NCI-H526 treated with DMSO at 0.1 percent for 48 hours (cell line): ENCODE results near the gene TRAPPC12.
"Not testable (repeated sequence)": the region's sequence is repeated elsewhere in the genome, so short reads cannot be mapped to it uniquely, and the experiment has no call there.

Experiments
- DNase-seq: peaks from one replicate; lab custom pipeline; 2025; lab: John Stamatoyannopoulos, UW

Gene TRAPPC12

DNA sequence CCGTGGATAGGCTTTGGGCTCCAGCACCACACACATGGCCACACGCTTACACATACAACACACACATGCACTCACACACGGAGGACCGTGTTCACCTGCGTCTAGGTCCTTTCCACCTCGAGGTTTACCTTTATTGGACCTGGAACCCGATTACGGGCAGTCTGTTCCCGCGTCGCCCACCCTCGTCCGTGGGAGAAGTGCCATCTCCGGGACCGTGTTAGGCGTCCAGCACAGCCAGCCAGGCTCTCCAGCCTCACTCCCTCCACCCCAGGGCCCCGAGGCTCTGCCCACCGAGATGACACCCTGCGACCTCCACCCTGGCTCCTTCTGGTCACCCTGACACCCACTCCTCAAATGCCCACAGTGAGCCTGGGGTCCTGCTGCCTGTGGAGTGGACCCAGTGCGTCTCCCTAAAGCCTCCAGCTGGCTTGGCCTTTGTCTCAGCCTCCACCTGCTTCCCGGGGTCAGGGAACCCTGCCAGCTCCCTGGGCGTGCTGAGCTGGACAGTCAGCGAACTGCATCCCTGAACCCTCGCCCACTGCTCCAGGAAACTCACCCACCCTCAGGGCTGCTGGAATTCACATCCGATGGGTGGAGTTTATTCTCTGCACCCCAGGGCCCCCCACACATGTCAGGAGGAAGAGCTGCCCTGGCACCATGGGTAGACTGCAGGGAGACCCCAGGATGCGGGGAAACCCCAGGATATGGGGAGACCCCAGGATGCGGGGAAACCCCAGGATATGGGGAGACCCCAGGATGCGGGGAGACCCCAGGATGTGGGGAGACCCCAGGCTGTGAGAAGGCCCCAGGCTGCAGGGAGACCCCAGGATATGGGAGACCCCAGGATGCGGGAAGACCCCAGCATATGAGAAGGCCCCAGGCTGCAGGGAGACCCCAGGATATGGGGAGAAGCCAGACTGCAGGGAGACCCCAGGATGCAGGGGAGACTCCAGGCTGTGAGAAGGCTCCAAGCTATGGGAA lies 106.8 kb downstream of the TRAPPC12 start:
- DNase-seq = no peak

DNA sequence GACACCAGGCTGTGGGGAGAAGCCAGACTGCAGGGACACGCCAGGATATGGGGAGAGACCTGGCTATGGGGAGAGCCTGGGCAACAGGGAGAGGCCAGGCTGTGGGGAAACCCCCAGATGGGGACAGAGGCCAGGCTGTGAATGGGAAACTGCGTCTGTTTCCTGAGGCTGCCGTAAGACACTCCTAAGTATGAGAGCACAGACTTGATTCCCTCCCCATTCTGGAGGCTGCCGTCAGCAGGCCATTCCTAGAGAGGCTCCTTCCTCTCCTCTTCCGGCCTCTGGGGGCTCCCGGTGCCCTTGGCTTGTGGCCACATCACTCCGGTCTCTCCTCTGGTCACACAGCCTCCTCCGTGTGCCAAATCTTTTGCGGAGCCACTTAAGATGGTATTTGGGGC lies 107.5 kb downstream of the TRAPPC12 start:
- no peak for DNase-seq

DNA sequence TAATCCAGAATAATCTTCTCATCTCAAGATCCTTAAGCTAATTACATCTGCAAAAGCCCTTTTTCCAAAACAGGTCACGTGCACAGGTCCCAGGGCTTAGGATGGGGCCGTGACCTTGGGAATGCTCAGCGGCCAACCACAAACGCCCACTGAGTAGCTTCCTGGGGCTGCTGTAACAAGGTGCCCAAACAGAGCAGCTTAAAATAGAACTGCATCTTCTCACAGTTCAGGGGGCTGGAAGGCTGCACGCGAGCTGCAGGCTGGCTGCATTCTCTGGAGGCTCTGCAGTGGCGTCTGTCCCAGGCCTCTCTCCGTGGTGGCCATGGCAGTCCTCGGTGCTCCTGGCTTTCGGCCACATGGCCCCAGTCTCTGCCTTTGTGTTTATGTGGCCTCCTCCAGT lies 107.9 kb downstream of the TRAPPC12 start:
- DNase-seq = no peak

DNA sequence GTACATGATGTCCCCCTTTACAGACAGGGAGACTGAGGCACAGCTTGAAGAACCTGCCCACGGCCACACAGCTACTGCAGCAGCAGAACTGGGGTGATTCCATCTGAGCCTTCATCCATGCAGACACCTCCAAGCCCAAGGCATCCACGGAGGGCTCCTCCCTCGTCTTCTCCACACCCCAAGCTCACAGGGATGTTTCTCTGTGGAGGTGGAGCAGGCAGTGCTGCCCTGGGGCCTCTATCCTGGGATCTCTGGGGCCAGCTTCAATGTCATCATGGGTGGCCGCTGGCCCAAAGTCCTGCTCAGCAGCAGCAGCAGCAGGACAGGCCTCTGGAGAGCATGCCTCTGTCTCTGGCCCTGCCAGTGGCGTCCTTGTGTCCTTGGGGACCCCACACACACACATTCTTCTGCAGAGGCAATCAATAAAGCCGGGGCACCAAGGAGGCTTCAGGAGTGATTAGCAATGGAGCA lies 108.6 kb downstream of the TRAPPC12 start:
- DNase-seq = no peak

DNA sequence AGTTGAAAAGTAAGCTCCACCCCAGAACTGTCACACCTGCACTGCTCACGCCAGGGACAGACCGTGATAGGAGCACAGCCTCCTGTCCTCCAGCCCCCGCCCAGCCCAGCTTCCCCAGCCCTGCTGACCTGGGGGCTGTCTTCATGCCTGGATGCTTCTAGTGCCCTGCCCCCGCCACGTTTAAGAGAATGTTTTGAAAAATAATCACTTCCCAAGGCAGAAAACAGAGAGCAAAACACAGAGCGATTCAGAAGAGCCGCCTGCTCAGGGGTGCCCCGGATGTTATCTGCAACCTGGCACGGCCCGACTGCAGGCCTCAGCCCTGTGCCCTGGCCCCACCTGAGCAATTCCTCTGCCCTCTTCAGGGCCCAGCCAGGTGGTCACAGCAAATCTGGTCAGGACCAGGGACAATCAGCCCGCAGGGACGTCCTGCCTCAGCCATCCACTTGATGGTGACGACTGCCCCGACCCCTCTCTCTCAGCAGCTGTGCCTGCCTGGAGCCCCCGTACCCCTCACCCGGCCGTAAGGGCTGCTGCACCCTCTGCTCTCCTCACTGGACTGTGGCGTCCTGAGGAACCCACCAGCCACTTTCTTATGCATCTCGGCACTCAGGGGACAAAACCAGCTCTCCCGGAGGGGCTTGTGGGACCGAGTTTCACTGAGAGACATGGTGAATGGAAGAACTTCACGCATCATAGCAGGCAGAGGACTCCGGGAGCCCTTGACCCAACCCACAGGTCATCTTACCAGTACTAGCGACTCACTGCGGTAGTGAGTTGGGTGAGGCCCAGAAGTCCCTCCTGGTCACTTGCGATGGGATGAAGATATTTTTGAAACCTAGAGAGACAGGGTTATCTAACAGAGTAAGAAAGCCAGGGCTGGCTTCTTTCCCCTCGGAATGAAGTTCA lies 109.6 kb downstream of the TRAPPC12 start:
- no peak for DNase-seq

DNA sequence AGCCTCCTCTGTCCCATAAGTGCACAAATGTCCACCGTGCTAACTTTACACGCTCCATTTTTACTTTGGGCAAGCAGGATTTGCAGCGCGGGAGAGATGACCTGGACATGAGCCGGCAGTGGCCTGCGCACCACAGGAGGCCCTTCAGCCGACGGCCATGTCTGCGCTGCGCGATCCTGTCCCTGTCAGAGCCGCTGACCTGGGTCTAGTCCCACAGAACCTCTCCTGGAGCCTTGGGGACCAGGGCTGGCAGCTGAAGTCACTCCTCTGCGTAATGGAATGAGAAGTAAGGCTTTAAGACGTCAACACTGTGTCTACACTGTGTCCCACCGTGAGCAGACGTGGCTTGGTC lies 110.2 kb downstream of the TRAPPC12 start:
- DNase-seq = no peak

DNA sequence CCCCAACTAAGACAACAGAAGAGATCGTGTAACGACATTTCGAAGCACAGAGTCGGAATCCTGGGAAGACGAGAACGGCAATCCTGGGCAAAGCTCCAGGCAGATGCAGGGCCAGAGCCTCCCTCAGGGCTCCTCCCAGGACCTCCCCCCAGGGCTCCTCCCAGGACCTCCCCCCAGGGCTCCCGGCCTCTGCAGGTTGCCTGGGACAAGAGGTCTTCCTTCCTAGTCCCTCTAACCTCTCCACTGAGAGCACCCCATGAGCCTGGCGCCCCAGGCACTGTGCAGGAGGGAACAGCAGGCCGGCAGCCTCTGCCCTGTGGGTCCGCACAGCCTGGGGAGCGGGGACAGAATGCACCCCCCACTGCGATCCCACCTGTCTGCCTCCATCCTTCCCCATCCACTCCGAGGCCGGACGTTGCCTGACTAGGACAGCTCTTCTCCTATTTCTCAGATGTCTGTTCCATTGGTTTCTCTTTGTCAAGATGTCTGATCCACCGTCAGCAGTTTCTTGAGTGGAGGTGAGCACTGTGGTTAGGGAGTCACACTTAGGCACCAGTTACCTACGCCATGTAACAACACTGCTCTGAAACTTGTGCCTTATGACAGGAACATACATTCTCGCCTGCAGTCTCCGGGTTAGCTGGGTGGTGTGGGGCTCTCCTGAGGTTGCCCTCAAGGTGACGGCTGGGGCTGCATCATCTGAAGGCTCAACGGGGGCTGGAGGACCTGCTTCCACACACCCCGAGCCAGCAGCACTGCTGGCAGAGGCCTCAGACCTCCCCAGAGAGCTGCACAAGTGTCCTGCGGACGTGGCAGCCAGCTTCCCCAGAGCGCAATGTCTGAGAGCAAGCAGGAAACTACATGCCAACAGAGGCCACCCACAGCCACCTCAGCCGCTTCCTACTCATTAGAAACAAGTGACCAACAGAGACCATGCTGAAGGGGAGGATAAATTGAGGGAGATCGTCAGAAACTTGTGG lies 111.0 kb downstream of the TRAPPC12 start:
- no peak for DNase-seq

DNA sequence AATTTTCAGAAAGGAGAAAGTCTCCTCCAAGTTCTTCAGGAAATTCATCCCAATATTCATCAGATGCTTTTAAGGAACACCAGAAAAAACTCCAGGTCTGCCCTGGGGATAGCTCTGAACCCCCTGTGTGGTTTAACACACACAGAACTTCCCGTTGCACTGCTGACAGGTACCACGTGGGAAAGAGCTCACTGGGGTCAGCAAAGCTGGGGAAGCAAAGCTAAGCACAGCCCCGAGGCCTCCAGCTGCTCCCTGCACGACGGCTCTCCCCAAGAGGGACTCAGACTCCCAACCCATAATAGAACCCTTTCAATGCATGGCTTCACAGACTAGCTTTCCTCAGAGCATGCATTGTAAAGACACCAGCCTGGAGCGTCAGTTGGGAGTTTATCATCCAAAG lies 111.8 kb downstream of the TRAPPC12 start:
- no peak for DNase-seq

DNA sequence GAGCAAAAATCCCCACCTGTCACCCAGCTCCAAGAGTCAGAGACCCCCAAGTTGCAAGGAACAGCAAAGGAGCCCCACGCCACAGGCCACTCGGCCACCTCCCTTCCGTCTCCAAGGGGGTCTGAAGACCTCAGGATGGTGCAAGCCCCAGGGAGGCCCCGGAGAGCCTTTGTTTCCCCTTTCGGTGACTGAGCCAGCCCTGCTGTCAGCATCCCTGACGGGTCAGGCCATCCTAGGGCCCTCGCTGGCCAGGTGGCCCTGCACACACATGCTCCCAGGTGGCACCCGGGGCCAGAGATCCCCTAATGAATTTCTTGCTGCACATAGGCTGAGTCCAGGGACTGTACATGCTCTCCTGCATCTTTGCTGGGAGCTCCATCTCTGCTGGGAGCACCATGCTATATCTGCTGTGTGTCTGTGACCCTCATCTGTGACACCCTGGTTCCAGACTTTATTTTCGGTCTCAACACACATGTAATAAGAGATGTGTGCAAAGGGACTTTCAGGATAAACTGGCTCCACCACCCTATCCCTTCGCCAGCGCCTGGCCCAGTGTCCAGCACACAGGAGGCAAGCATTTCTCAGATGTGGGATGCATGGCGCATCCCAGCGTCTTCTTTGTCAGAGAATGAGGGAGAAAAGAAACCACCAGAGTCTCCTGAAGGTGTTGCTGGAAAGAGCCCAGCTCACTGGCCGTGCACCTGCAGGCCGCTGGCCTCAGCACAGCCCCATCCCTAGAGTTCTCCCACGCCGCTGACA lies 112.4 kb downstream of the TRAPPC12 start:
- no peak for DNase-seq

DNA sequence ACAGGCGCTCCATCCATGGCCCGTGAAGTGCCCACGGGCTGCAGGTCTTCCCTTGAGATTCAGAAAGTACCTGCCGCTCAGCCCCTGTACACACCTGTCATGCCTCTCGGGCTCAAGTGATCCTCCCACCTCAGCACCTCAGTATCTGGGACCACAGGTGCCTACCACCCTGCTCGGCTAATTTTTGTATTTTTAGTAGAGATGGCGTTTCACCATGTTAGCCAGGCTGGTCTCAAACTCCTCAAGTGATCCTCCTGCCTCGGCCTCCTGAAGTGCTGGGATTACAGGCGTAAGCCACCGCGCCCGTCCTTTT lies 112.9 kb downstream of the TRAPPC12 start:
- DNase-seq = not testable (repeated sequence)

DNA sequence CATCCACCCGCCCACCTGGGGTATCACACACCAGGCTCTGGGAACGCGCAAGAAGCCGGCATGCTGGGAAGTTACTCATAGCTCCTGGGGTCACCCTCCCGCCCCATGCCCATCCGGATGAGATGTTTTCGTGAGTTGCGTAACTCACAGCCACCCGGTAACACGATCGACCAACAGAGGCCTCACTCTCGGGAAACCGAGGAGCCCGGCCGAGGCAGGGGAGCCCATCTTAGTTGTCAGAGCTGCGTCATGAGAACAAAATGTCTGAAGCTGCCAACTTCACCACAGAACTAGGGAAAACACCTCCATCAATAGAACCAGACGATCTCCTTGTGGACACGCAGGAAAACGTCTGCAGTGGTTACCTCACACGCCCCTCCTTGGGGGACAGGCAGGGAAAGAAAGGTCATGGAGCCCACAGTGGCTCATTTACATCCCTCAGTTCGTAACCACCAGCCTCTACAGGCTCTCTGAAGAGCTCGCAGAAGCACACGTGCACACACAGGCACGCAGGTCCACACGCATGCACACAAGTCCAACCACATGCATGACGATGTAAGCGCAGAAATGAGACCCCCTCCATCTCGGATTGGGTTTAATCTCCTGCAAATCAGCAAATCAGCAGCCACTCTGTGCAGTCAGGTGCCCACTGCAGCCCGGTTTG lies 113.6 kb downstream of the TRAPPC12 start:
- no peak for DNase-seq

DNA sequence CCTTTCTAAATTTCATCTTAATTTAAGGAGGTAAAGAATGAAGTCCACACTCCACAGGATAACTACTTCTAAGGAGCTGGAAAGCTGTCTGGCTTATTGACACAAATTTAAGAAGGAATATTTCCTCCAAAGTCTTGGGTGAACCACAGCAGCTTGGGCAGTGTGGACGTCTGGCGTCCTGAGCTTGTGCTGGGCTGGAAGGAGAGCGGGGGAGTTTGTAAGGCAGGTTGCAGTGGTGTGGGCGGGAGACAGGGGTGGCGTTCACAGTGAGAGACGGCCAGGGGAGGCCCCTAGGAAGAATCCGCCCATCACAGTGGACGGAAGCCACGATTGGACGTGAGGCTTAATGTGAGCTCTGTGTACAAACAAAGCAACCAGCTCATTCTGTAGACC lies 114.1 kb downstream of the TRAPPC12 start:
- peak; percentile 16 for DNase-seq

DNA sequence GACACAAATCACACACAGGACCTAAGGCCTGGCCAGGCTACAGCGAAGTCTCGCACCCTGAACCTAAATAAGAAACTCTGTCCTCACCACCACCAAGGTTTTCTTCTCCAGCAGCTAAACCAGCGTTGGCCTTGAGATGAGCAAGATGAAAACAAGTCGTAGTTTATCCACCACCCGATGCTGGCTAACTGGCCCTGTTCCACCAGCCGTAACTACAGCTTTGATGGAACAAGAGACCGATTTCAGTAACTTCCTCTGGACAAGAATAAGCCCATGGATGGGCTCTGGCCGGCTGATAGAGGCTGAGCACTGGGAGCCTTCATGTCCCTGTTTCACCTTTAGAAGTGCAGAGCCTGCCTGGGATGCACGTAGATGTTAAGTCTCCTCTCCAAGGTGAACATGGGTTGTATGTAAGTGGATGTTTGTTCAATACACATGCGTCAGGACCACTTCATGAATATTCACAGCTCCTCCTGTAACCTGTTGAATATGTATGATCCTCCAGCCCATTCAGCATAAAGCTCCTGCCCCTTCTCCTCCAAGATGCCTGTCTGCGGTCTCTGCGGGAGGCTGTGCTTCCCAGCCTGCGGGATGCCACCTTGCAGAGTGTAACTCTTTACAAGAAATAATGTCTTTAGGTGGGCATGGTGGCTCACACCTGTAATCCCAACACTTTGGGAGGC lies 115.6 kb downstream of the TRAPPC12 start:
- no peak for DNase-seq

DNA sequence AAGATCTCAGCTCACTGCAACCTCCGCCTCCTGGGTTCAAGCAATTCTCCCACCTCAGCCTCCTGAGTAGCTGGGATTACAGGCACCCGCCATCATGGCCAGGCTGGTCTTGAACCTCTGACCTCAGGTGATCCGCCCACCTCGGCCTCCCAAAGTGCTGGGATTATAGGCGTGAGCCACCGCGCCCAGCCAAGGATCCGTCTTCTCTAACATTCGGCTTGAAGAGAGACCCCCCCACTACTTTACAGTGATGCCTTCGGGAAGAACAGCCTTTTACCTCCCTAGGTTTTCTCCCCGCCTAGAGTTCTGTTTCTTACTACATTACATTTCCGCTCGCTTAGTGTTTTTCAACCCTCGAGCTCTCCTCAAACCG lies 117.2 kb downstream of the TRAPPC12 start:
- DNase-seq = not testable (repeated sequence)

DNA sequence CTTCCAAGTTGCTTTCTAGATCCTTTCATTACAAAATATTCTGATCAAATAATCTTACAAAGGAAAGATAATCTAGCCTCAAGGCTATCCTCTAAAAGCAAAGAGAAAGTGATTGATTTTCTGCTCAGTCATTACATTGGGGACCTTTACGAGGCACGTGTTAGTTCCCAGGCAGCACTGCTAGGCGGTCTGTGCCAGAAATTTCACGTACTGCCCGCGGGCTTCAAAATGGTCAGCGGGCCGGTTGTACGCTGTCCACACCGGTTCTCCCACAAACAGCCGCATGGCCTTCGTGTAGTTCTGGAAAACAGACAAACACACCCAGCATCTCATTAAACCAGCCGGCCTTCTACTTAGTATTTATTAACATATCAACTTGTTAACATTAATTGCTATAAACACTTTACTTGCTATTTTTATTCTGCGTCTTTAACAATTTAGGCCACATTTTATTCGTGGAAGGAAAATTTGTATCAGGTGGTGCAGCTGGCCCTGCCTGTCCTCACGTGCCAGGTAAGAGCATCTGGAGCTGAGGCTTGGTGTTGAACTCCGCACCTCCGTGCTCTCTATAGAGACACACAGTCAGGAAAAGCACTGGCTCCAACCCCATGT lies 119.4 kb downstream of the TRAPPC12 start:
- no peak for DNase-seq

DNA sequence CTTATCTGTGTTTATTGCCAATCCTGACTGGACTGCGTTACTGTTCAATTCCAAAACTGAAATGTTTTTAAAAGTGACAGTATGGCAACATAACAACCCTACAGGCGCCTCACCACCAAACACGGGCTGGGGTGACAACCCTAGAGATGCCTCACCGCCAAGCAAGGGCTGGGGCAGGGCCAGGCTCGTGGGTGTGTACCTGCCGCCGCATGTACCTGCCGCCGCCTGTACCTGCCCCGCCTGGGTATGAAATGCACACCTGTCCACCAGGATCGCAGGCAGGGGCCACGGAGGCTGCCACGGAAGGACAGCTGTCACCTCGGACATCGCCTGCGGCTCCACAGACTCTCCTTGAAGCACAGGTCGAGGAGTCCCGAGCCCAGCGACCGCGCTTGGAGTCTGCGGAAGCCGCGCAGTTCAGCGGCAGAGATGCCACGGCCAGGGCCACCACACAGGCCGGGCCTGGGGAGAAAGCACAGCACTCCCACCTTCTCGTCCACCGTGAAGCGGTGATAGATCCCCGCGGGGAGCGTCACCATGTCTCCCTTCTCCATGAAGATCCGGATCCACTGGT lies 120.9 kb downstream of the TRAPPC12 start:
- no peak for DNase-seq

DNA sequence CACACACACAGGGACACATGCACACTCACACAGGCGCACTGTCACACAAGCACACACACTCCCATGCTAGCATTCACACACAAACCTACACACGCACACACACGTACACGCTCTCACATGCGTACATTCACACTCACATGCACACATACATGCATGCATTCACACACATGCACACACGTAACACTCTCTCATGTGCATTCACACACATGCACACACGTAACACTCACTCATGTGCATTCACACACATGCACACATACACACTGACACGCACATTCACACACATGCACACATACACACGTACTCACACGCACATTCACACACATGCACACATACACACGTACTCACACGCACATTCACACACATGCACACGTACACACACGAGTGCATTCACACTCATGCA lies 123.6 kb downstream of the TRAPPC12 start:
- no peak for DNase-seq

DNA sequence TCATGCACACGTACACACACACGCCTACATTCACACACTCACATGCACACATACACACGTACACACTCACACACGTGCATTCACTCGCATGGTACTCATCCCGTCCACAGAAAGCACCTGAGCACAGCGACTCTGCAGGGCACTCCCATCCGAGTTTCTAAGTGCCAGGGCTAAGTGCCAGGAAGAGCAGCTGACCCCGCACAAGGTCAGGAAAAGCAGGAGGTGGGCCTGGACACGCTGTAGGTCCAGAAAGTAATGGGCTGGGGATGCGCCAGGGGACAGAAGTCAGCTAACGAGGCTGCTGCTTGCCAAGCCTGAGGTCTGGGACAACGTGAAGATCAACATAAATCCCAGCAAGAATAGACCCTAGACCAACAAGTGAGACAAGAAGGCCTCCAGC lies 124.0 kb downstream of the TRAPPC12 start:
- no peak for DNase-seq

DNA sequence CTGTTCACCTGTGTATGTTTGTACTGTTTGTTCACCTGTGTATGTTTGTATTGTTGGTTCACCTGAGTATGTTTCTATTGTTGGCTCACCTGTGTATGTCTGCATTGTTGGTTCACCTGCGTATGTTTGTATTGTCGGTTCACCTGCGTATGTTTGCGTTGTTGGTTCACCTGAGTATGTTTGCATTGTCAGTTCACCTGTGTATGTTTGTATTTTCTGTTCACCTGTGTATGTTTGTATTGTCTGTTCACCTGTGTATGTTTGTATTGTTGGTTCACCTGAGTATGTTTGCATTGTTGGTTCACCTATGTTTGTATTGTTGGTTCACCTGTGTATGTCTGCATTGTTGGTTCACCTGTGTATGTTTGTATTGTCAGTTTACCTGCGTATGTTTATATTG lies 125.2 kb downstream of the TRAPPC12 start:
- DNase-seq = no peak
